ENCODE data around the gene STPG2. TPM values are rescaled to one million over a fixed set of nuclear protein-coding genes. Genes with fewer than 3 reads are reported as not detected.

Gene STPG2
- total and polyA plus RNA-seq, 4 donors, result 0.05 to 0.67 (median 0.28) TPM; not detected in 1

GRCh38 chr4:97513917-97514316 lies 629.4 kb downstream of the STPG2 start:
- H3K9me3 ChIP-seq (ENCODE audit: control insufficient read depth in 4 of 4, low read length in 3 of 4), result no peaks in the 10 kb centered on the region
- peaks cover 0 to 3% (median 0%) of the 10 kb centered on the region in 4 donors for H3K4me1 ChIP-seq (ENCODE audit: control insufficient read depth in 4 of 4, insufficient read depth in 4 of 4, low read length in 3 of 4)
- H3K36me3 ChIP-seq (ENCODE audit: control insufficient read depth in 4 of 4, insufficient read depth in 3 of 4, low read depth in 1 of 4, low read length in 3 of 4), result no peaks in the 10 kb centered on the region
- 33% methylated on average over 3 of the region's 3 CpGs for WGBS
- no peaks in the 10 kb centered on the region for H3K27me3 ChIP-seq (ENCODE audit: control insufficient read depth in 4 of 4, insufficient read depth in 4 of 4, low read length in 3 of 4)
- H3K9ac ChIP-seq (ENCODE audit: low read depth in 1 of 2, low read length in 2 of 2), result no peak overlapping the region
- no peak for TF ChIP-seq RAD21 (IDR thresholded peaks at IDR 0.05)
- peak; percentile 19 for TF ChIP-seq YY1 (IDR thresholded peaks at IDR 0.05)
- TF ChIP-seq, protein P1, sequence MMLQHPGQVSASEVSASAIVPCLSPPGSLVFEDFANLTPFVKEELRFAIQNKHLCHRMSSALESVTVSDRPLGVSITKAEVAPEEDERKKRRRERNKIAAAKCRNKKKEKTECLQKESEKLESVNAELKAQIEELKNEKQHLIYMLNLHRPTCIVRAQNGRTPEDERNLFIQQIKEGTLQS (IDR thresholded peaks at IDR 0.05), result no peak
- TF ChIP-seq, protein P2, sequence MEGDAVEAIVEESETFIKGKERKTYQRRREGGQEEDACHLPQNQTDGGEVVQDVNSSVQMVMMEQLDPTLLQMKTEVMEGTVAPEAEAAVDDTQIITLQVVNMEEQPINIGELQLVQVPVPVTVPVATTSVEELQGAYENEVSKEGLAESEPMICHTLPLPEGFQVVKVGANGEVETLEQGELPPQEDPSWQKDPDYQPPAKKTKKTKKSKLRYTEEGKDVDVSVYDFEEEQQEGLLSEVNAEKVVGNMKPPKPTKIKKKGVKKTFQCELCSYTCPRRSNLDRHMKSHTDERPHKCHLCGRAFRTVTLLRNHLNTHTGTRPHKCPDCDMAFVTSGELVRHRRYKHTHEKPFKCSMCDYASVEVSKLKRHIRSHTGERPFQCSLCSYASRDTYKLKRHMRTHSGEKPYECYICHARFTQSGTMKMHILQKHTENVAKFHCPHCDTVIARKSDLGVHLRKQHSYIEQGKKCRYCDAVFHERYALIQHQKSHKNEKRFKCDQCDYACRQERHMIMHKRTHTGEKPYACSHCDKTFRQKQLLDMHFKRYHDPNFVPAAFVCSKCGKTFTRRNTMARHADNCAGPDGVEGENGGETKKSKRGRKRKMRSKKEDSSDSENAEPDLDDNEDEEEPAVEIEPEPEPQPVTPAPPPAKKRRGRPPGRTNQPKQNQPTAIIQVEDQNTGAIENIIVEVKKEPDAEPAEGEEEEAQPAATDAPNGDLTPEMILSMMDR (IDR thresholded peaks at IDR 0.05; ENCODE audit: low read depth, low read length, missing input control), result no peak
- TF ChIP-seq, protein P3, sequence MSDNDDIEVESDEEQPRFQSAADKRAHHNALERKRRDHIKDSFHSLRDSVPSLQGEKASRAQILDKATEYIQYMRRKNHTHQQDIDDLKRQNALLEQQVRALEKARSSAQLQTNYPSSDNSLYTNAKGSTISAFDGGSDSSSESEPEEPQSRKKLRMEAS (IDR thresholded peaks at IDR 0.05), result no peak
- TF ChIP-seq FOXA1 (IDR thresholded peaks at IDR 0.05), result no peak
- no peak for TF ChIP-seq TAF1 (conservative IDR thresholded peaks at IDR 0.05)
- no peak for TF ChIP-seq REST (IDR thresholded peaks at IDR 0.05)
- TF ChIP-seq SP1 (IDR thresholded peaks at IDR 0.05), result no peak
- no peak for TF ChIP-seq RXRA (IDR thresholded peaks at IDR 0.05)
- no peak for TF ChIP-seq HNF4G (IDR thresholded peaks at IDR 0.05)
- peak in 1 of 2 donors; percentile 17 for TF ChIP-seq HNF4A (conservative IDR thresholded peaks at IDR 0.05)
- TF ChIP-seq GABPA (IDR thresholded peaks at IDR 0.05 in 1 of 2, conservative IDR thresholded peaks at IDR 0.05 in 1 of 2), result no peak
- no peak for TF ChIP-seq NR2F2 (IDR thresholded peaks at IDR 0.05)
- no peak for TF ChIP-seq JUND (IDR thresholded peaks at IDR 0.05)
- no peak for TF ChIP-seq EGR1 (IDR thresholded peaks at IDR 0.05; ENCODE audit: low read depth in 2 of 2)
- TF ChIP-seq FOXA2 (IDR thresholded peaks at IDR 0.05), result peak; percentile 31
- no peak for TF ChIP-seq ZBTB33 (IDR thresholded peaks at IDR 0.05)
- DNase-seq (ENCODE audit: low spot score), result no peak
- no peak overlapping the region for H3K4me3 ChIP-seq (ENCODE audit: low read depth in 1 of 3, low read length in 3 of 3)
- H3K27ac ChIP-seq (ENCODE audit: low read depth in 1 of 2, low read length in 2 of 2), result no peak overlapping the region

Other genes with a start within 250 kb of the STPG2 start
- gene RAP1GDS1, start 117.9 kb upstream of the STPG2 start, total RNA-seq, result 10 to 100 TPM; 11.2 to 19.4 TPM
- 10 to 100 TPM; 12.6 to 19.4 TPM for gene RAP1GDS1, start 117.9 kb upstream of the STPG2 start, polyA plus RNA-seq

Measured in liver (tissue), 9 donors.